Brain microvascular endothelial cell (primary cell): ENCODE data around the gene TECPR2.
A peak's percentile ranks its signal among the peaks of the same experiment; 100 is the strongest.

Experiments used
- DNase-seq: peaks from one replicate; pipeline ENCODE4 v3.0.0-alpha.2; 2020
- H3K27ac ChIP-seq: fragments of 250-450 bp; sonication (Bioruptor Pico); 2 replicates; pipeline ENCODE4 v1.5.1; 2020; ENCODE audit warnings: mild to moderate bottlenecking, moderate library complexity
- H3K27me3 ChIP-seq: fragments of 250-450 bp; sonication (Bioruptor Pico); replicated peaks from 2 replicates; pipeline ENCODE4 v1.5.1; 2020; ENCODE audit warnings: mild to moderate bottlenecking
- H3K36me3 ChIP-seq: fragments of 250-450 bp; sonication (Bioruptor Pico); replicated peaks from 2 replicates; pipeline ENCODE4 v1.5.1; 2020; ENCODE audit warnings: mild to moderate bottlenecking
- H3K4me3 ChIP-seq: 2 replicates; pipeline ENCODE4 v1.5.1; 2011; ENCODE audit warnings: low read depth, mild to moderate bottlenecking, control low read depth, low read length, moderate library complexity
- CTCF ChIP-seq: IDR thresholded peaks from 2 replicates; pipeline ENCODE4 v1.5.1; 2011; ENCODE audit warnings: low read depth, mild to moderate bottlenecking, moderate library complexity, low read length, control low read depth, inconsistent platforms; ENCODE audit errors: missing control alignments
- in situ Hi-C: cut with HindIII; loops from 2 replicates; pipeline ENCODE4 v1.10.0; 2017; ENCODE audit warnings: low sequenced_read_pairs, low pct_ligation_motif_present

Gene TECPR2

GRCh38 chr14:102496958-102497744 is 134.4 kb downstream of the TECPR2 start:
- in situ Hi-C loops, result no loop called here
- no peak for DNase-seq
- no peak overlapping the region for H3K27ac ChIP-seq
- H3K27me3 ChIP-seq, result no peaks in the 10 kb centered on the region
- H3K4me3 ChIP-seq, result no peak overlapping the region
- TF ChIP-seq CTCF, result no peak
- H3K36me3 ChIP-seq, result peaks cover 10% of the 10 kb centered on the region

- DNase-seq, result no peak
- TF ChIP-seq CTCF, result peak; percentile 47
Observed at GRCh38 chr14:102497998-102498677, 135.4 kb downstream of the TECPR2 start.

GRCh38 chr14:102498678-102499265 is 136.0 kb downstream of the TECPR2 start:
- TF ChIP-seq CTCF, result no peak
- Histone ChIP-seq H3K27ac (no peak overlapping the region), H3K27me3 (no peaks in the 10 kb centered on the region), H3K36me3 (peaks cover 10% of the 10 kb centered on the region), H3K4me3 (no peak overlapping the region)
- in situ Hi-C loops, result no loop called here
- no peak for DNase-seq

More at GRCh38 chr14:102497998-102498677, 135.4 kb downstream of the TECPR2 start:
- Histone ChIP-seq H3K4me3 (no peak overlapping the region), H3K36me3 (peaks cover 10% of the 10 kb centered on the region), H3K27ac (no peak overlapping the region), H3K27me3 (no peaks in the 10 kb centered on the region)
- in situ Hi-C loops, result no loop called here

GRCh38 chr14:102499401-102500157 is 136.8 kb downstream of the TECPR2 start:
- H3K36me3 ChIP-seq, result peaks cover 10% of the 10 kb centered on the region
- no peak for DNase-seq
- in situ Hi-C loops, result no loop called here
- no peak for TF ChIP-seq CTCF
- H3K4me3 ChIP-seq, result no peak overlapping the region
- peak overlapping the region; percentile 71 for H3K27ac ChIP-seq
- H3K27me3 ChIP-seq, result no peaks in the 10 kb centered on the region

GRCh38 chr14:102500158-102500662 is 137.5 kb downstream of the TECPR2 start:
- TF ChIP-seq CTCF, result no peak
- H3K4me3 ChIP-seq, result no peak overlapping the region
- in situ Hi-C loops, result no loop called here
- peak overlapping the region; percentile 71 for H3K27ac ChIP-seq
- H3K27me3 ChIP-seq, result no peaks in the 10 kb centered on the region
- H3K36me3 ChIP-seq, result peaks cover 10% of the 10 kb centered on the region
- DNase-seq, result peak; percentile 83
